ENCODE measurements around the gene MYOZ1. TPM values are rescaled to one million over a fixed set of nuclear protein-coding genes. Genes with fewer than 3 reads are reported as not detected.
A peak's percentile ranks its signal among the peaks of the same experiment; 100 is the strongest.

The MYOZ1 gene
- total and polyA plus RNA-seq, 2 of the 8 experiments (the other 6 are each of a cell fraction or from before 2014, with no cell fraction given) = 2.6 to 3.3 TPM

GRCh38 chr10:73625004-73625883 is 16.0 kb downstream of the MYOZ1 start:
- H4K91ac ChIP-seq (replicated peaks; ENCODE audit: insufficient read length, low read length) = peak overlapping the region; percentile 70
- H3K9me3 ChIP-seq (ENCODE audit: insufficient read depth in 2 of 2, low read depth in 1 of 2, low read length in 1 of 2) = no peaks in the 10 kb centered on the region
- POLR2A ChIA-PET (ENCODE audit: partially characterized antibody) = interaction anchor here (0.8 to 2.2 kb wide), 17 partner anchors 9 to 378 kb away, joined by 3 to 26 read pairs (median 5); partner anchors contain the start of genes DNAJC9 and USP54
- H3K14ac ChIP-seq (ENCODE audit: insufficient read length) = no peak overlapping the region
- 1% methylated on average over 35 of the region's 46 CpGs; no CpG with 5 or more reads in 1 of the 2 experiments for WGBS, 2 experiments (ENCODE audit: extremely low coverage in 1 of 2, insufficient coverage in 1 of 2, insufficient read length in 1 of 2, insufficient replicate concordance in 2 of 2, low coverage in 1 of 2, low lambda C conversion rate in 2 of 2, missing lambda C conversion rate in 1 of 2)
- no peaks in the 10 kb centered on the region; a peak in 1 of 7 replicates for H3K4me1 ChIP-seq (replicated peaks in 1 of 4; ENCODE audit: control insufficient read depth in 3 of 4, insufficient read depth in 4 of 4, low read length in 3 of 4)
- peak overlapping the region; percentile 96 for H2BK5ac ChIP-seq (ENCODE audit: low read depth, low read length)
- peak overlapping the region; percentile 77 for H2BK12ac ChIP-seq (ENCODE audit: low read depth, low read length)
- DNase-seq (ENCODE audit: low read depth in 1 of 2, low spot score in 2 of 2) = no peak
- CTCF ChIA-PET (ENCODE audit: partially characterized antibody) = interaction anchor here (1.2 to 6.8 kb wide), 5 partner anchors 17 to 96 kb away, joined by 3 to 29 read pairs (median 4); partner anchors contain the start of gene USP54
- H3K18ac ChIP-seq (ENCODE audit: extremely low read depth, low read length) = peak overlapping the region; percentile 75
- no peaks in the 10 kb centered on the region for H4K20me1 ChIP-seq (replicated peaks in 1 of 2; ENCODE audit: control insufficient read depth in 1 of 2, insufficient read depth in 2 of 2, low read length in 2 of 2)
- H3K23ac ChIP-seq (ENCODE audit: insufficient read length) = no peak overlapping the region
- H2AFZ ChIP-seq (ENCODE audit: low read length) = peak overlapping the region; percentile 87
- H3K23me2 ChIP-seq (ENCODE audit: low read depth, low read length) = peaks cover 5% of the 10 kb centered on the region; the same call in 1 of the 2 replicates
- H3K79me2 ChIP-seq (ENCODE audit: control insufficient read depth in 1 of 2, insufficient read depth in 2 of 2, low read length in 2 of 2) = peaks cover 0 to 30% of the 10 kb centered on the region in 2 experiments; a peak in 3 of 4 replicates
- no peak overlapping the region for H2BK20ac ChIP-seq (ENCODE audit: low read length)
- FAIRE-seq = no peak
- no peaks in the 10 kb centered on the region for H3K36me3 ChIP-seq (ENCODE audit: control insufficient read depth in 2 of 4, insufficient read depth in 4 of 4, low read length in 3 of 4)
- H4K5ac ChIP-seq (ENCODE audit: insufficient read length, low read depth, low read length) = peak overlapping the region; percentile 82
- no peak overlapping the region for H2BK15ac ChIP-seq (ENCODE audit: low read length)
- H2AK5ac ChIP-seq (ENCODE audit: low read depth, low read length) = no peak overlapping the region
- H3K27me3 ChIP-seq (replicated peaks in 1 of 4; ENCODE audit: control insufficient read depth in 3 of 4, extremely low read depth in 1 of 4, insufficient read depth in 3 of 4, low read length in 3 of 4) = no peaks in the 10 kb centered on the region
- H2BK120ac ChIP-seq (replicated peaks; ENCODE audit: low read depth, low read length) = no peak overlapping the region
- H3K4me2 ChIP-seq (ENCODE audit: insufficient read depth in 1 of 2, low read depth in 2 of 2, low read length in 2 of 2) = peak overlapping the region; percentile 68 to 87
- peaks cover 5% of the 10 kb centered on the region; the same call in 1 of the 2 replicates for H3K79me1 ChIP-seq (ENCODE audit: low read depth, low read length)
- peak overlapping the region; percentile 57 for H3K56ac ChIP-seq (replicated peaks; ENCODE audit: insufficient read length, low read depth, low read length)
- peak overlapping the region; percentile 83 to 99 (median 98) for H3K4me3 ChIP-seq (ENCODE audit: extremely low read depth in 1 of 4, insufficient read depth in 2 of 4, low read depth in 3 of 4, low read length in 4 of 4)
- peak overlapping the region; percentile 82 for H3K27ac ChIP-seq (ENCODE audit: low read depth, low read length)
- H4K8ac ChIP-seq (ENCODE audit: extremely low read depth, insufficient read depth, low read length) = peak overlapping the region; percentile 82; the same call in 1 of the 2 replicates
- no peak overlapping the region for H3K4ac ChIP-seq (replicated peaks; ENCODE audit: insufficient read length, low read depth, low read length)
- peak overlapping the region; percentile 85 to 98 (median 94) for H3K9ac ChIP-seq (replicated peaks in 1 of 4; ENCODE audit: extremely low read depth in 1 of 4, low read depth in 3 of 4, low read length in 3 of 4)
